ENCODE results near the gene NPPA. TPM values are rescaled to one million over a fixed set of nuclear protein-coding genes. Genes with fewer than 3 reads are reported as not detected.

NPPA gene
- total RNA-seq, 4 donors from 2014 or later: 1.7 TPM; not detected in 3

DNA sequence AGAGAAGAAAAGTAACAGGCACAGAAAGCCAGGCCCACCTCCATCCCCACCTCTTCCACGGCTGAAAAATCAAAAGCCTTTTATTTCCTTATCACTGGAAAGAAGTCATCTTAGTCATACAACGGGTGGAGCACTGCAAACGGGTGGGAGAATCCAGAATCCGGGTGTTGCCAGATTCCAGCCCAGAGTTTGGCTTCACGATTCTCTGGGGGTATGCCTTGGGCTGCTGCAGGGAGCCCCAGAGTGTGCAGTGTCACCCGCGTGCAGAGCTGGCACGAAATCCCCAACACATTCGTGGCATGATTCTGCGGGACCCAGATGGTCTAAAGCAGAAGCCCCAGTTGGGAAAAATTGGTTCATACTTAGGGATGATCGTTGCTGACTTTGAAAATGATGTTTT is 2.6 kb upstream of the NPPA start:
- TF ChIP-seq POLR2A (IDR thresholded peaks at IDR 0.05; ENCODE audit: low read depth): no peak
- no peak for TF ChIP-seq POLR2AphosphoS5 (IDR thresholded peaks at IDR 0.05)
- TF ChIP-seq, protein P1, sequence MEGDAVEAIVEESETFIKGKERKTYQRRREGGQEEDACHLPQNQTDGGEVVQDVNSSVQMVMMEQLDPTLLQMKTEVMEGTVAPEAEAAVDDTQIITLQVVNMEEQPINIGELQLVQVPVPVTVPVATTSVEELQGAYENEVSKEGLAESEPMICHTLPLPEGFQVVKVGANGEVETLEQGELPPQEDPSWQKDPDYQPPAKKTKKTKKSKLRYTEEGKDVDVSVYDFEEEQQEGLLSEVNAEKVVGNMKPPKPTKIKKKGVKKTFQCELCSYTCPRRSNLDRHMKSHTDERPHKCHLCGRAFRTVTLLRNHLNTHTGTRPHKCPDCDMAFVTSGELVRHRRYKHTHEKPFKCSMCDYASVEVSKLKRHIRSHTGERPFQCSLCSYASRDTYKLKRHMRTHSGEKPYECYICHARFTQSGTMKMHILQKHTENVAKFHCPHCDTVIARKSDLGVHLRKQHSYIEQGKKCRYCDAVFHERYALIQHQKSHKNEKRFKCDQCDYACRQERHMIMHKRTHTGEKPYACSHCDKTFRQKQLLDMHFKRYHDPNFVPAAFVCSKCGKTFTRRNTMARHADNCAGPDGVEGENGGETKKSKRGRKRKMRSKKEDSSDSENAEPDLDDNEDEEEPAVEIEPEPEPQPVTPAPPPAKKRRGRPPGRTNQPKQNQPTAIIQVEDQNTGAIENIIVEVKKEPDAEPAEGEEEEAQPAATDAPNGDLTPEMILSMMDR (IDR thresholded peaks at IDR 0.05): no peak
- no peaks in the 10 kb centered on the region for H3K9me3 ChIP-seq
- intact Hi-C loops (cut with DNase I): no loop called here
- no peak overlapping the region for H3K4me3 ChIP-seq
- H3K4me1 ChIP-seq: peaks cover 5 to 9% (median 6%) of the 10 kb centered on the region in 4 donors
- H3K27me3 ChIP-seq: peaks cover 0 to 17% (median 0%) of the 10 kb centered on the region in 4 donors
- no peak for DNase-seq (ENCODE audit: extremely low spot score)
- peaks cover 0 to 26% (median 11%) of the 10 kb centered on the region in 4 donors for H3K36me3 ChIP-seq
- 64% methylated on average over 8 of the region's 11 CpGs for WGBS
- H3K27ac ChIP-seq (replicated peaks in 1 of 4): no peak overlapping the region

DNA sequence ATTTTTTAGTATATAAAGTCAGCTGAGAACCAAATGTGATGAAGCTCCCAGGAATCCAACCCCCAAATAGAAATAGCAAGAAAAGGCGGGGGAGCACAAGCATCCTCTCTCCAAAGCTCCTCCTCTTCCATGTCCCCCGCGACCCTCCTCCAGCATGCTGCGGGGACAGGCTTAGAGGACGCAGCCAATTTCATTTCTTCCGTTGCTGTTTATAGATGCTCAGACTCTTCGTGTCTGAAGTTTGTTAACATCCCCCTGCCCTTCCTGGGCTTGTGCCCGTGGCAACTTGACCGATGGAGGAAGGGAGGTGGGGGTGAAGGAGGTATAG is 754 bp upstream of the NPPA start:
- DNase-seq (ENCODE audit: extremely low spot score): no peak
- H3K36me3 ChIP-seq: peaks cover 8 to 44% (median 26%) of the 10 kb centered on the region in 4 donors
- no peak overlapping the region for H3K27ac ChIP-seq (replicated peaks in 1 of 4)
- peaks cover 5 to 9% (median 6%) of the 10 kb centered on the region in 4 donors for H3K4me1 ChIP-seq
- intact Hi-C loops (cut with DNase I): no loop called here
- peaks cover 0 to 7% (median 0%) of the 10 kb centered on the region in 4 donors for H3K27me3 ChIP-seq
- no peak overlapping the region for H3K4me3 ChIP-seq
- H3K9me3 ChIP-seq: no peaks in the 10 kb centered on the region
- no peak for TF ChIP-seq POLR2A (IDR thresholded peaks at IDR 0.05; ENCODE audit: low read depth)
- TF ChIP-seq POLR2AphosphoS5 (IDR thresholded peaks at IDR 0.05): no peak
- no peak for TF ChIP-seq EP300 (IDR thresholded peaks at IDR 0.05)
- TF ChIP-seq, protein P1 (IDR thresholded peaks at IDR 0.05): no peak
- WGBS: 86% methylated on average over 9 of the region's 9 CpGs

DNA sequence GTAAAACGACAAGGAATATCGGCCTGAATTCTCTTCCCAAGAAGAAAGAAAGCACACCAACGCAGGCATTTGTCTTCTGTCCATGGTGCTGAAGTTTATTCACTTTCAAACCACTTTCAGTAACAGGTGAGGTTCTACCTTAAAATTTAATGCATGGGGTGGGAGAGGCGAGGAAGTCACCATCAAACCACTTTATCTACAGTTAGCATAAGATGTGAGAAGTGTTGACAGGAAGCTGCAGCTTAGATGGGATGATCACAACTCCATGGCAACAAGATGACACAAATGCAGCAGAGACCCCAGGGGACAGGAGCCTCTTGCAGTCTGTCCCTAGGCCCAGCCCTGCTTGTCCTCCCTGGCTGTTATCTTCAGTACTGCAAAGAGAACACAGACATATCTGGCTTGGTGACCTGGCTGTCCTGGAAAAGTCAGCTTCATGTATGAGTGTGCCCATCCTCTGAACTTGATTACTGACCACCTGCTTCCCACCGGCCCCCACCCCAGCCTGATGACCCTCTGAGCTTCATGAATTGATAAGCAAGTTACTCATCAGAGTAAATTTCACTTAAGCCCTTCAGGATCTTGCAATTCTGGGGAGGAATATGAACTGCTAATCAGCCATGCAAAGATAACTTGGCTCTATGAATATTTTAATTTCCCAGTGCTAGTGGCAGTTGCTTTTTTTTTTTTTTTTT is 1.8 kb downstream of the NPPA start:
- Histone ChIP-seq H3K4me1 (peaks cover 5 to 15% (median 7%) of the 10 kb centered on the region in 4 donors), H3K27me3 (no peaks in the 10 kb centered on the region), H3K4me3 (no peak overlapping the region), H3K27ac (replicated peaks in 1 of 4) (no peak overlapping the region), H3K36me3 (peaks cover 21 to 67% (median 52%) of the 10 kb centered on the region in 4 donors), H3K9me3 (no peaks in the 10 kb centered on the region)
- DNase-seq (ENCODE audit: extremely low spot score): no peak
- TF ChIP-seq EP300 (IDR thresholded peaks at IDR 0.05) (no peak), POLR2A (IDR thresholded peaks at IDR 0.05; ENCODE audit: low read depth) (no peak), POLR2AphosphoS5 (IDR thresholded peaks at IDR 0.05) (no peak)
- TF ChIP-seq, protein P1 (IDR thresholded peaks at IDR 0.05): no peak
- WGBS: 54% methylated on average over 5 of the region's 5 CpGs
- intact Hi-C loops (cut with DNase I): no loop called here

GRCh38 chr1:11842154-11843041 is 5.2 kb downstream of the NPPA start:
- Histone ChIP-seq H3K27me3 (no peaks in the 10 kb centered on the region), H3K9me3 (no peaks in the 10 kb centered on the region), H3K4me1 (peaks cover 0 to 8% (median 3%) of the 10 kb centered on the region in 4 donors), H3K36me3 (peaks cover 44 to 94% (median 82%) of the 10 kb centered on the region in 4 donors), H3K4me3 (no peak overlapping the region), H3K27ac (replicated peaks in 1 of 4) (no peak overlapping the region)
- WGBS: 57% methylated on average over 19 of the region's 19 CpGs
- intact Hi-C loops (cut with DNase I): no loop called here
- no peak for DNase-seq (ENCODE audit: extremely low spot score)
- TF ChIP-seq POLR2A (IDR thresholded peaks at IDR 0.05; ENCODE audit: low read depth): no peak
- TF ChIP-seq, protein P1 (IDR thresholded peaks at IDR 0.05): no peak
- TF ChIP-seq POLR2AphosphoS5 (IDR thresholded peaks at IDR 0.05): no peak
- no peak for TF ChIP-seq EP300 (IDR thresholded peaks at IDR 0.05)
